GM19452 (cell line): ENCODE data around the gene ERBB4.
"Not testable (repeated sequence)": the region's sequence is repeated elsewhere in the genome, so short reads cannot be mapped to it uniquely, and the experiment has no call there.

Source experiments
- ATAC-seq: cut with Tn5 transposase; IDR thresholded peaks from one replicate; pipeline ENCODE4 v1.9.1; 2021; ENCODE audit not compliant: unreplicated experiment

ERBB4 gene

DNA sequence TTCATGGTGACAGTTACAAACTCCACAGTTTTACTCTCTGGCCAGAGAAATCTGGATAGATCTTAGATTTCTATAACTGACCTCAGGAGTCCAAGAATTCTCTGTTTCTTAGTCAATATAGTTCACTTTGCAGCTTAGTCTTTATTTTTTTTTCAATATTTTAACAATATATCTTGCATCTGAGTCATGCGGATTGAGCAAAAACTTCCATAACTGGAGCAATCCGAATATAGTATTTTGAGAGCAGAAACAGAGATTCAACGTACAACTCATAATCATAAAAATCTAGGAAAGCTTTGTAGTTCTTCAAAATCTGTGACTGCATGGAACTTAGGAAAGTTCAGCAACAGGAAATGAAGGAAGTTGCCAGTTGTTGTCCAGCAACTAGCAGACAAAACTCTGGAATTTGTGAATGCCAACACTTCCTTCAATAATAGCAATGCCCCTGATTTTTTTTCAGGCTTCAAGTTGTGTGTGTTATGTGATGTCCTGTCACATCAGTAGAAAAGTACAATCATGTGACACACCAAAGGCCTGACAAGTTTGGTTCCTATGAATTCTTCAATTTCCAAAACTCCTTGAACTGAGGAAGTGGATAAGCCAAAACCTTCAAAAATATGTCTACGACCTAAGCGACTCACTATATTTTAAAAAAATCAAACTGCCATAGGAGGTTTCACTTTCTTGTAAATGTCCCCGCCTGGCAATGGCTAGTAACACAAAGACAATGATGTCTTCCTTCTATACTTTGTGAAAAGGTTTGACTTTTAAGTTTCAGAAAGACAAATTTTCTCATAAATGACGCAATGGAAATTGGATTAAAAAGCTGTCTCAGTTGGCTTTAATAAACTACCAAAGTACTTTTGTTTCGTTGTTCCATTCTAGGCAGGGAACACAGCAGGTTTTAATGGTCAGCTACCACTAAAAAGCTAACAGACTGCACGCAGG is 510.6 kb downstream of the ERBB4 start:
- no peak for ATAC-seq

DNA sequence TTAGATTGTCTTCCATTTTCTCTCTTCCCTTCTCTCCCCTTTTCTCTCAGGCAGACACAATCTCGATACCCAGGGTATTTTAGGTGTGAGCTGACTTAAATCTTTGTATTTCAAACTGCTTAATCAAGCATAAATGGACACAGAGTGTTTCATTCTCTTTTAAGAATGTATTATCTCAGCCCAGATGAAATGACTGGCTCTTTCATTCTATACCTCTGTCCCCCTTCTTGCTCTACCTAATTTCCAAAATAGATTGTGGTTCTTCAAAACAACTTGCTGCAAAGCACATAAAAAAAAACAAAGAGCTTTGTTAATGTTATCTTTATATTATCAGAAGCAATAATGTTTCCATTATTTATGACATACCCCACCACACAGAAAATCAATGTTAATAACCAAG is 514.6 kb downstream of the ERBB4 start:
- no peak for ATAC-seq

DNA sequence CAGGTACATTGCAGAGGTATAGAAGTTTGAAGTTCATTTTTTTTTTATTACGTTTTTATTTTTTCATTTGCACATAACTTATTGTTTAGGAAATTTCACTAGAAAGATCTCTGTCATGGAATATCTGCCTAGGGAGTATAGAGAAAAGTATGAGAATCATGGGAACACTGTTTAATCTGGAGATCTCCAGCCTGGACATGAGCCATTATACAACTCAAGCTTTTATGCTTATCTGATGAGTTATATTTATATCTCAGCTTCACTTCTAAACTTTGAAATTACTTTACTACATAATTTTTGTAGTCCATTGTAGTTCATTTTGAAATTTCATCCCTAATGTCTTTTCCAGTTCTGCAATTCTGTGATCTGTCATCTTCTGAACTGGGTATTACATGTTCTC is 515.6 kb downstream of the ERBB4 start:
- no peak for ATAC-seq

DNA sequence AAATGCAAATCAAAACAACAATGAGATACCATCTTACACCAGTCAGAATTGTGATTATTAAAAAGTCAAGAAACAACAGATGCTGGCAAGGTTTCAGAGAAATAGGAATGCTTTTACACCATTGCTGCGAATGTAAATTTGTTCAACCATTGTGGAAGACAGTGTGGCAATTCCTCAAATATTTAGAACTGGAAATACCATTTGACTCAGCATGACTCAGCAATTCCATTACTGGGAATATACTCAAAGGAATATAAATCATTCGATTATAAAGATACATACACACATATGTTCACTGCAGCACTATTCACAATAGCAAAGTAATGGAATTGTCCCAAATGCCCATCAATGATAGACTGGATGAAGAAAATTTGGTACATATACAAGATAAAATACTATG is 516.7 kb downstream of the ERBB4 start:
- no peak for ATAC-seq

DNA sequence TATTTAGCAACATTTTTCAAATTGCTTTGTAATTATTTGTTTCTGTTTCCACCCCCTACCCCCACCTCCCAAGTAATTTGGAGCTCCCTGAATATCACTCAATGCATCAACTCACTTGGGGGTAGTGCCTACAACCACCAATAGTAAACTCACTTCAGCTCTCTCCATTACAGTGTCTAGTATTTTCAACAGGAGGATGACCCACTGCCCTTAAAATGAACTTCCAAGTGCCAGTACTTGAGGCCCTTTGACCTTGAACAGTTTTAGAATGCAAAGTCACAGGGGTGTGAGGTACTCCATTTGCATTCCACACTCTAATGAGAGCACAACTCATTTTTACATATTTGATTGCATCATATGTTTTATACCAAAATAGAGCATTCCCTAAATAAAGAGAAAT is 523.0 kb downstream of the ERBB4 start:
- no peak for ATAC-seq

DNA sequence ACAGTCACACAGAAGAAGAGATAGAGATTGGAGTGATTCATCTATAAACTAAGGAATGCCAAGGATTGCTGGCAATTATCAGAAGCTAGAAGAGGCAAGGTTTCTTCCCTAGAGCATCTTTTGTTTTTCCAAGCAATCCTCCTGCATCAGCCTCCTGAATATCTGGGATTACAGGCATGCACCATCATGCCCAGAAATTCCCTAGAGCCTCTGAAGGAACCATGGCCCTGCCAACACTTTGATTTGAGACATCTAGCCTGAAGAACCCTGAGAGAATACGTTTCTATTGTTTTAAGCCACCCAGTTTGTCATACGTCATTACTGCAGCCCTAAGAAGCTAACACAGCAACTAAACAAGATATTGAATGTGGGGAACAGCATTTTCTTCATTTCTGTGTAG is 525.0 kb downstream of the ERBB4 start:
- no peak for ATAC-seq

DNA sequence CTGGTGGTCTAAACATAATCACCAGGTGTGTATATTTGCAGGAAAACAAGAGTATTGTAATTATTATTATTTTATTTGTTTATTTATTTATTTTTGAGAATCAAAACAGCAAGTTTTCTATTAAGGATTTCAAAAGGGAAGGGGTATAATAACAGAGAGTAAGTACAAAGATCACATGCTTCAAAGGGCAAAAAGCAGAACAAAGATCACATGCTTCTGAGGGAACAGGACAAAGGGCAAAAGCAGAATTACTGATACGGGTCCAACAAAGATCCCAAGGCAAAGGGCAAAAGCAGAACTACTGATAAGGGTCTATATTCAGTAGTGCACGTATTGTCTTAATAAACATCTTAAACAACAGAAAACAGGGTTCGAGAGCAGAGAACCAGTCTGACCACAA is 528.3 kb downstream of the ERBB4 start:
- ATAC-seq, result not testable (repeated sequence)

DNA sequence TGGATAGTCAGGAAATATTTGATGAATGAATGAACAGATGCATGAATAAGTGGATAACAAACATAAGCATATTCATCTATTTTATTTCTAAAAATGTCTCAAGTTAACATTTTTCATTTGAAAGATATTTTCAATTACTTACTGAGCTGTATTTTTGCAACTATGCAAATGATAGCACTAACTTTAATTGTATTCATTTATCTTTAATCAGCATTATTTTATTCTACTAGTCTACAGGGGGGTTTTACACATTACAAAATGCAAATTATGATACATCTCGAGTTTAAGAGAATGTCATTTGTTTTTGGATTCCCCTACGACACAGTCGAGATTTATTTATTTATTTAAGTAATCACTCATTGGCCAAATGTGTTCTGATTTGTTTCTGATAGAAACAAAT is 530.6 kb downstream of the ERBB4 start:
- no peak for ATAC-seq

DNA sequence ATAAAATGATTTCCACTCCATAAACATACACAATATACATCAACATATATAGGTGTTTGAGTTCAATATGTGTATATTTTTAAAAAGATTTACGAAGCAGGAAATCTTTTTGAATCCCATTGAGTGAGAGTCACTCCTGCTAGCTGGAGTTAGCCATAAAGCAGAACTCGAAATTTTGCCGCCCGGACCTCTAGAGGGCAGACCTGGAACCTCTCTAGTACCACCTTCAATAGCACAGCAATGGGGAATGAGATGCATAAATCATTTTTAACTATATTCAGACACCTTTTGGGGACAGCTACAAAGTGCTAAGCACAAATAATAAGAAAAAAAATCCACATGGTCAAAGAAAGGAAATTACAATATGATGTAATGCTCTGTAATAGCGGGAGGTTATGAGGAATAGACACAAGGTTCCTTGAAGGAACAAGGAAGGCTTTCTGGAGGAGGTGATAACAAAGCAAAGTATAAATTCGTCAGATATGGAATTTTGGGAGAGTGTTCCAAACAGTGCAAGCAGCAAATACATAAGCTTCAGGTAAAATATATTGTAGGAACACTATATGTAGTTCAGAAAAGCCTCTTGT is 533.4 kb downstream of the ERBB4 start:
- ATAC-seq, result peak; percentile 61

DNA sequence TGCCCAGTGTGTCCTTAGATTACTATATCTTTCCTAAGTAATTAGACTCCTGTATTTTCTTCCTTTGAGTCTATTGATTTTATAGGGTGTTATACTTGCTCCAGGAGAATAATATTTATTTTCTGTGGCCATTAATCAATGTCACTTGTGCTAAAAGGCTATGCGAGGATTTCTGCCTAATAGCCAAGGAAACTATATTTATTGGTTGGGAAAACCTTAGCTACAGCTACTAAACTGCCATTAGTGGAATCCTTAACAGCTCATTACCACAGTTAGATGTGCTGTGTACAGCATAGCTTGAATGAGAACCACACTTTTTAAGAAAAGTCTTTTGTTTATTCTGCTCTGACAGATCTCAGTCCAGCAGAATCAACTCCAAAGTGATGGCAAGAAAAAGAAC is 537.3 kb downstream of the ERBB4 start:
- no peak for ATAC-seq

DNA sequence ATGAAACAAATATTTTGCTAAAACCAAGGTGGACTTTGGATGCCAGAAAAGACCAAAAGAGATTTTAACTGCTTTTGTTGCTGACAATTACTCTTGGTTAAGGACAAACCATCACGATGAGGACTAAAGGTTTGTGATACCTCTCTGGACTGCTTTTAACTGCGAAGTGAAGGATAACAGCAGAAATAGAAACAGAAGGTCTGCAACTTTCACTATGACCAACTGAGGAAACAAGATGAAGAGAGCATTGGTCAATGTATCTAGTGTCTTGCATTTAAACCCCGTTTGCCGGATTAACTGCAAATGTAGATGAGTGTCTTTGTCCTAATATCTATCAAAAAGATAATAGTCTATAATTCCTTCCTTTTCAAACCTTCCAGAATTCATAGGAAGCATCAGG is 541.7 kb downstream of the ERBB4 start:
- ATAC-seq, result no peak

DNA sequence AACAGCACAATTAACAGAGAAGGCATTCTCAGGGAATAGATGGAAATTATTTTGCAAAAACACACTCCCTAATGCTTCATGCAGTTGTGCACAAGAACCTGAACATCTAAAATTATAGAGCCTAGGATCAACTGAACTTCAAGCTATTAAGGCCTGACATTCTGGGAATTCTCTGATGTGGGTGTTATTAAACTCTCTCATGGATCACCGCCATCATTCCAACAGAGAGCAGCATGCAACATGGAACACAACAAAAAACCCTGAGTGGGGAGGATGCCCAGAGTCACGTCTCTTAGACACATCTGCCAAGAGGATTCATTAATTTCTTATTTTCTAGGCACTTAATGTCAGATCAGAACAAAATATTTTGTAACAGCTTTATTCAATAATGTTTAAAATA is 543.8 kb downstream of the ERBB4 start:
- ATAC-seq, result no peak

DNA sequence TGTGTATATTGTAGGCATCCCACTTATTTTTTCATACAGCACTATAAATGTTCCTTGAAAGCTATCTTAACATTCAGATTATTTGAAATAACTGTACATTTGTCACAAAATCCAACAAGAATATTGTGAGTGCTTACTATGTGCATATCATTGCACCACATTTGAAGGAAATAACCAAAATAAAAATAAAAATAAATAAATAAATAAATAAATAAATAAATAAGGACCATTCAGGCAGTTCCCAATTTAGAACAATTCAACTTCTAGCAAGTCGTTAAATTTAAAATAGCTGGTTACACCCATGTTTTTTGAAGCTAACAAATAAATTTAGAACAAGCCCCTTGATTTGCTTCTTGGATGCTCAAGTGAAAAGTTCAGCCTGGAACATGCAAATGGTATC is 548.3 kb downstream of the ERBB4 start:
- ATAC-seq, result no peak

DNA sequence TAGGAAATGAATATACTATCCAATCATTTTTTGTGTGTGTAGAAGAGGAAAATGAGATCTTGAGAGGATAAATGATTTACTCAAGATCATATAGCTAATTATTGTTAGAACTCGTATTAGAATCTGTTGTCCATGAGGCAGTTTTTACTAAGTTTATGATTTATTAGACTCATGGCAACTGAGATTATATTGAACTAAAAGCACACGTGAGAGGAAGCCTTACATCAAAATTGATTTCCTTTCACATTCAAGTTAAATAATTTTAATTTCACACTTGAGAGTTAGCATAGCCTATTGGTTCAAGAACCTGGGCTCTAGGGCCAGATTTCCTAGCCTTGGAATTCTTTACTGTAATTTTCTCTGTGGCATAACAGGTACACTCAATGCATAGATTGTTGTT is 552.3 kb downstream of the ERBB4 start:
- no peak for ATAC-seq

DNA sequence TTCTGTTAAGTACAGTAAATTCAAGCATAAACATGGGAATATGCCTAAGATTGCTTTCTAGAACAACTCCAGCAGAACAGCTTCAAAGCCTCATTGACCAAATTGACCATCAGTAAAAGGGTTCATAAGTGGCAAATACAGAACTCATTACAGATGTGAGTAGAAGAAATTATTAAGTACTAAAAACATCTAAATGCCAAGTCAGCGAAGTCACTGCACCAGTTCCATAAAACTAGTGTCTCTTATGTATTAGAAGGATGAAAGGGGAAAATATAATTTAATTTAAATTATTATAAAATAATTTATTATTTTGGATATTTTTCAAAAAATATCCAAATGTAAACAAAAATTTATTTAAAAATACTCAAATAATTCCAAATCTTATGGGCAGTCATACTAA is 553.2 kb downstream of the ERBB4 start:
- ATAC-seq, result no peak

DNA sequence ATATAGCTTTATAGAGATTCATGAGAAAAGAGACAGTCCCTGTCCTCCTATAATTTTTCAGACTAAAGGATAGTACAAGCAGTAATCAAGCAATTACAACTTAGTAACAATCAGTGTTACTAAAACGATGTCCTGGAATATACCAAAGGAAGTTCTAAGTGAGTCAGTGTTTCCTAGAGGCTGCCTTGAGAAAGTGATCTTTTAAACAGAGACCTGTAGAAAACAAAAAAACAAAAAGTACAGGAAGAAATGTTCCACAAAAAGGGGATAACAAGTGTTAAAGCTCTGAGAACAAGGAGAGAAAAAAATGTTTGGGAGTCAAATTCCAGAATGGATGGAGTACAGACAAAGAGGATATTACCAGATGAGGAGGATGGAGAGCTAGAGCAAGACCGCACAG is 556.4 kb downstream of the ERBB4 start:
- ATAC-seq, result no peak

DNA sequence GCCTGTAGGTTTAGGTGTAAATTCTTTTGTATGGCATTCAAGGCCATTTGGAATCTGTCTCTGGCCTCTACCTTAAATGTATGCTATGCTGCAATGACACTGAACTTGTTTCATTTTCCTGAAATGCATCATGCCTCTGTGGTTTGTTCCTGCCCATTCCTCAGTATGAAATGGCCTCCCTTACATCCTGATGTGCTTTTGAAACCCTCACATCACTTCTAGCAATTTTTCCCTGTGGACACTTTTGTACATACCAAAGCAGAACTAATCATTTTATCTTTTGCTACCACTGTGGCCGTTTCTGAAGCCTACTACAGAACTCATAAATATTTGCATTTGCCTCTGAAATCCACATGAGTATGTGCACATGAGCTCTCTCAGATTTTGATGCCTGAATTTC is 557.2 kb downstream of the ERBB4 start:
- ATAC-seq, result no peak

DNA sequence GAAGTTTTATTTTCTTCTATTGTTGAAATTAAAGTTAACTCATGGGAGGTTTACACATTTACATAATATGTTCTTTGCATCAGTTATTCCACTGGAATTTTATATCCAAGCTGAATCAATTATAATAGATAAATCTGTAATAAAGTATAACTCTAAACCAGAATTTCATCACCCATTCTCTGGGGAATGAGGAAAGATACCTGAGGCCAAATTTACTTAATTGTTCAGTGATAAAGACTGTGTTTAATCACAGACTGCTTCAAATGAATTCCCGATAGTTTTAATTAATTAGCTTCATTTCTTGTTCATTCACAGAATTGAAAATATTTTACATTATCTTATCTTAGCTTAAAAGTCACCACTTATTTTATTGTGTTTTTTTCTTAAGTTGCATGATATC is 562.5 kb downstream of the ERBB4 start:
- ATAC-seq, result no peak

DNA sequence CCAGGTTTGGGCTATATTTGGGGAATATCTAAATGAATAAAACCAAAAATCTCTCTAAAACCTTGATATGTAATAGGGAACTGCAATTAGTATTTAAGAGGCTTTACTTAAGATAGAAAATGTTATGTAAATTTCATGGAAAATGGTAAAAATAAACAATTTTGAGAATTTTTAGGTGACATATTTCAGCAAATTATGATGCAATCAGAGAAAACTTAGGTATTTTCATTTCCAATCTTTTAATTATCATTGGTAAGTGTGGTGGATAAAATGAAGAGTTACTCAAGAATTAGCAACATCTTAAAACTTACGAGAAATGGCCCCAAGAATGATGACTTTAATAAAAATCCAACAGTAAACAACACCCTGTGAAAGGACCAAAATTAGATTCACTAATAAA is 571.4 kb downstream of the ERBB4 start:
- no peak for ATAC-seq

DNA sequence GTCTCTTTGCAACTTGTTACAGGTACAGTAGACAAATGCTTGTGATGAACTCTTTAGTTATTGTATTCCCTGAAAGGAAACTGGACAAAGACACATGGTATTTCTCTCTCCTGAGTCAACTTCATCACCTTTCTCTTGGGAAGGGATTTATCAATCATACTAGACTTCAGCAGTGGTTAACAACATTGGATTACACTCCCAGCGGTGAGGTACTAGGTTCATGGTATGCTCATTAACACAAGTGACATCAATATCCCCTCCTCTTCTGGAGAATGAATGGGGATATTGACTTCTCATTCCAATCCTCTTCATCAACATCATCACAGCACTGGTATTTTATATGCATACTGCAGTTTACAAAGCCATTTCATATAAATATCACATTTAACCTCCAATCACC is 574.6 kb downstream of the ERBB4 start:
- ATAC-seq, result no peak

DNA sequence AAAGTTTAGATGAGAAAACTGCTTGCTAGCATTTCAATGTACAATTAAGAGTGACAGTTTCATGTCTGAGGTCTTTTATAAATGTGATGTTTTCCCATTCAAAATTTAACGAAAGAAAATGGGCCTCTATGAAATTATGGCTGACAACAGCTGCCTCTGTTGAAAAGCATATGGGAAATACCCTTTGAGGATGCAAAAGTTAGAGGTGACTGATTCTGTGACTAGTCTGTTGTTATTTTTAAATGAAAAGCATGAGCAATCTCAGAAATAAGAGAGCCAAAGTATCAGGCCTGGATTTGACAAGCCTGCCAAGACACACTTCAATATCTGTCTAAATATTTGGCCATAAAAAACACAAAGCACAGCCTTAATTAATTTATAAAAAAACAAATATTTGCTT is 580.8 kb downstream of the ERBB4 start:
- ATAC-seq, result peak; percentile 82

DNA sequence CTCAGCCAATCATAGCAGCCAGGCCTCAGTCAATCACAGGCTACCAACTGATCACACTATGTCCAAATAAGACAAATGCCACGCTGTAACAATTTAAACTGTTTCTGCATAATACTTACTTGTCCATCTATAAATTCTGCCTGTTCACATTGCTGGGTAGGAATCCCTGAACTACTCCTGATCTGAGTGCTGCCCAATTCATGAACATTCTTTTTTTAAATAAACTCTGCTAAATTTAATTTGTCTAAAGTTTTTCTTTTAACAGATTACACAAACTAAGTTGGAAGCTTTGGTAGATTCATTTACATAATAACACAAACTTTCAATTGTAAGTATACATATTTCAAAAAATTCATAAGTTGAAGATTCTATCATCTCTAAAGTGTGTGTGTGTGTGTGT is 583.0 kb downstream of the ERBB4 start:
- no peak for ATAC-seq

DNA sequence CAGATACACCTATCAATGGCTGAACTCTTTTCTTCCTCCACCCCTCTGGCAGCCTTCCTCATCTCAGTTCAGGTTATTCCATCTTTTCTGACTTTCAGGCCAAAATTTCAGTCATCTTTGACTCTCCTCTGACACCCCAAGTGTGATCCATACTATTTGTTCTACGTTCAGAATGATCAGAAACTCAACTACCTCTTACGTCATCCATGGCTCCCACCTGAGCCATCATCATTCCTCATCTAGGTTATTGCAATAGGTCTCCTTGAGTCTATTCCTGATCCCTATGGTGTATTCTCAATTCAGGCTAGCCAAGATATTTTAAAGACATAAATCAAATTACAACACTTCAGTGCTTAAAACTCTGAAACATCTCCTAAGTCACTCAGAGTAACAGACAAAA is 589.7 kb downstream of the ERBB4 start:
- ATAC-seq, result no peak
